Measurements from ENCODE around the gene TGFBR3.
A peak's percentile ranks its signal among the peaks of the same experiment; 100 is the strongest.

TGFBR3 gene

DNA sequence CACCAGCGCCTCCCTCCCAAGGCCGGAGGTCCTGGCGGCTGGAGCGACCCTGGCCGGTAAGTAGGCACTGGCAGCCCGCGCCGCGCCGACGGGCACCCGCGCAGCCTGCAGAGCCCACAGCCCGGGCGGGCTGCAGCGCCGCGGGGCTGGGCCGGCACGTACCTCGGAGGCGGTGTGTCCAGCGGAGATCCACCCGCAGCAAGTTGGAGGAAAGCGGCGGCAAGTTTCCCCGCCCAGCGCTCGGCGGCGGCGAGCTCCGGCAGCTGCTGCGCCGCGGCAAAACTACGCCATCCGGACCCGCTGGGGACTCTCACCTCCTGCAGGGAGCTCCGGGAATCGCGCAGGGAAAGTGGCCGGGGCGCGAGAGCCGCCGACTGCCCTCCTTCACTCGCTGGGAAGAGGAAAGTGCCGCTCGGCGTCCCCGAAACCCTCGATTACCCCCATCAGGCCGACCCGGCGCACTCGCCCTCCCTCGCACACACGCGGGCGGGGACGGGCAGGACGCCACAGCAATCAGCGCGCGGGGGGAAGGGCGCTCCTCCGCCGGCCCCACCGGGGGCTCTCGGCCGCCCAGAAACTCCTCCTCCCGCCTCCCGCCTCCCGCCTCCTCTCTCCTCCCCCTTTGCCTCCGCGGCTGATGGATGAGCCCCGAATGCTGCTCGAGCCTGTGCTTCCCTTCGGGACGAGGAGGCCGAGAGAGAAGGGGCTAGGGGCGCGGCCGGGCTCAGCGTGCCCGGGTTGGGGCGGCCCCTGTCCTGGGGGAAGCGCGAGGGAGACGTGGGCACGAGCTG lies at the start of gene TGFBR3:
TSS of gene TGFBR3 (minus strand) at position 436 of the 791 bp plus-strand sequence. CDS start 24,620 bp downstream, outside the sequence.
- peak; percentile 90 for DNase-seq (ENCODE audit: low spot score)

DNA sequence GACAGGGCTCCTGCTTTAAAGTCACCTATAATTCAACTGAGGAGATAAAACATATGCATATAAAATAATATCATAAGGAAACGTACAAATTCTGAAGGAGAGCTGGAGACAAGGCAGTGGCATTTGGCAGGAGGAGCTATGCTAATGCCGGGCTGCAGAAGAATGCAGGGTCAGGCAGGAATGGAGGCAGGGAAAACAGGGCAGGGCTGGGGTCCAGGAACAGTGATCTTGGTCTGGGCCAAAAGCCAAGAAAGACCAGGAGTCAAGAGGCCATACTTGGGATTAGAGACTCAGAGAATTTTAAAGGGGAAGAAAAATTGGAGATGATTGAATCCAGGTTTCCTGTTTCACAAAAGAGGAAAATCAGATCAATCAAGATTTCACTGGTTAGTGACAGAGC lies 43.3 kb upstream of the TGFBR3 start:
- DNase-seq (ENCODE audit: low spot score), result no peak

DNA sequence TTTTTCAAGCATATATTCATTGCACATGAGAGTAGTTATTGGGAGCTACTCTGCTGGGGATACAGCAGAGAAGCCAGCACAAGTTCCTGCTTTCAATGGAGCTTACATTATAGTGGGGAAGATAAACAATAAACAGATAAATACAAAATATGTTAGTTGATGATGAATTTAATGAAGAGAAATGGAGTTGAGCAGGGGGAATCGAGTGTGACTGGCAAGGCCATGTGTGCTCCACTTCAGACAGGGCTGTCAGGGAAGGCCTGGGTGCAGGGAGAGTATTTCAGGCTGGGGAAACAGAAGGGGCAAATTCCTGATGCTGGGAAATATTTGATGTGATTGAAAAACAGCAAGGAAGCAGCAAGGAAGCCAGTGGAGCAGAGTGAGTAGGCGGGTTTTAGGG lies 42.1 kb upstream of the TGFBR3 start:
- no peak for DNase-seq (ENCODE audit: low spot score)

DNA sequence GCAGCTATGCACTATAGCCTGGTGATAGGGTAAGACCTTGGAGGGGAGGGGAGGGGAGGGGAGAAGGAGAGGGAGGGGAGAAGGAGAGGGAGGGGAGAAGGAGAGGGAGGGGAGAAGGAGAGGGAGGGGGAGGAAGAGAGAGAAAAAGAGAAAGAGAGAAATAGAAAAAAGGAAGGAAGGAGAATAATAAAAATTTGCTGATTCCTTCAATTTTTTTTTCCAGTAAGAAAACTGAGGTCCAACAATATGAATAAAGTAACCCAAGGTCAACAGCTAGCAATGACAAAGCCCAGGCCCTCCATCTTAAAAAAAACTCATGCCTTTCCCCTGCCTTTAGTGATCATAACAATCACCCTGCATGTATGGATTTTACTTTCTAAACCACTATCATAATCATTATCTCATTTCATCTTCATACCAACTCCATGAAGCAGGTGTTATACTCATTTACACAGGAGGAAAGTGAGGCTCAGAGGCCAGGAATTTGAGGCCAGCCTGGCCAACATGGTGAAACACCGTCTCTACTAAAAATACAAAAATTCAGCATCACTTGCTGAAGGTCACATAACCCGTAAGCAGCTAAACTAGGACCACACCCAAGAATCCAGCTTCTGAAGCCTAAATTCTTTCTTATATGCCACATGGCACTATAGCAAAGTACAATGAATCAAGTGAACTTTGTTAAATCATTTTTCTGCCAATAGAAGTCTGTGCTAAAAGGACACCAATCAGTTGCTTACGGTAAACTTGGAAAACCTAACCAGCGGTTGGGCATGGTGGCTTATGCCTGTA lies 39.9 kb upstream of the TGFBR3 start:
- no peak for DNase-seq (ENCODE audit: low spot score)

DNA sequence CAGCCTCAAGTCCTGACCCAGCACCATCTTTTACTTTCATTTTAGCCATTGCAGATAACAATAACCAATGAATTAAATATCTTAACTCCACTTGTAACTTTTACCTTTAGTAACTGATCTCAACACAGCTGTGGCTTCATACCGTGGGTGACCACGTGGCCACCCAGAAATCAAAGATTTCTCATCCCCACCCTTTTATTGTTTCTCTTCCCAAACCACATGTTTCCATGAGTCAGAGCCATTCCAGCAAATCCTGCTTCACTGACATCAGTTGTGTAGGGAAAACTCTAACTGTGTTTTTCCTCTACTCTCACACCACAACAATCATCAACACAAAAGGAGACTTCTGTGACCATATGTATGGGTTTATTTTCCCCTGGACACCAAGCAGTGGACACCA lies 38.2 kb upstream of the TGFBR3 start:
- DNase-seq (ENCODE audit: low spot score), result no peak

DNA sequence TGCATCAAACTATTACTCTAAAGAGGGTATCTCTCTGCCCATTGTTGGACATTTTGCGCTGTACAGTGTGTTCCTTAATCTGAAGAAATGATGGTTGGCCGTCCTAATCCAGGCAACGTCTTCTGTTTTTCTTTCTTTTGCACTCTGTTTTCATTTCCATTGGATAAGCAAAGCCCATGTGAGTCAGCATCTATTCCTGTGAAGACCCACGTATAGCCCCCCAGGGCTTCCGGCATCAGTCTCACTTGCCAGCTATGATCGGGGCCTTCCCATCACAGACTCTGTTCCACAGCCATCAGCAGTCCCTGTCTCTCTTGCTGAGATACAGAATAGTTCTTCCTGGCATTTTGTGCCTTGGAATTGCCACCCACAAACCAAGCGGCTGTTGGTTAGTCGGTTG lies 34.0 kb upstream of the TGFBR3 start:
- no peak for DNase-seq (ENCODE audit: low spot score)

DNA sequence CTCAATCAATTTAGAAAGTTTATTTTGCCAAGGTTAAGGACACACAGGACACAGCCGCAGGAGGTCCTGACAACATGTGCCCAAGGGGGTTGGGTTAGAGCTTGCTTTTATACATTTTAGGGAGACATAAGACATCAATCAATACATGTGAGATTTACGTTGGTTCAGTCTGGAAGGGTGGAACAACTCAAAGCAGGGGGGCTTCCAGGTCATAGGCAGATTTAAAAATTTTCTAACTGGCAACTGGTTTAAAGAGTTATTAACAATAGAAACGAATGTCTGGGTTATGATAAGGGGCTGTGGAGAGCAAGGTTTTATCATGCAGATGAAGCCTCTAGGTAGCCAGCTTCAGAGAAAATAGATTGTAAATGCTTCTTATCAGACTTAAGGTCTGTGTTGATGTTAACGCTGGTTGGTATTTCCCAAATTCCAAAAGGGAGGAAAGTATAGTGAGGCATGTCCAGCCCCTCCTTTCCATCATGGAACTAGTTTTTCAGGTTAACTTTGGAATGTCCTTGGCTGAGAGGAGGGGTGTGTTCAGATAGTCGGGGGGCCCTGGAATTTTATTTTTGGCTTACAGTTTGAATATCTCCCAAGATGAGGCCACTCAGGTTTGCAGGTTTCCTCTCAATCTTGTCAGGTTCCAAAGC lies 31.0 kb upstream of the TGFBR3 start:
- DNase-seq (ENCODE audit: low spot score), result no peak

DNA sequence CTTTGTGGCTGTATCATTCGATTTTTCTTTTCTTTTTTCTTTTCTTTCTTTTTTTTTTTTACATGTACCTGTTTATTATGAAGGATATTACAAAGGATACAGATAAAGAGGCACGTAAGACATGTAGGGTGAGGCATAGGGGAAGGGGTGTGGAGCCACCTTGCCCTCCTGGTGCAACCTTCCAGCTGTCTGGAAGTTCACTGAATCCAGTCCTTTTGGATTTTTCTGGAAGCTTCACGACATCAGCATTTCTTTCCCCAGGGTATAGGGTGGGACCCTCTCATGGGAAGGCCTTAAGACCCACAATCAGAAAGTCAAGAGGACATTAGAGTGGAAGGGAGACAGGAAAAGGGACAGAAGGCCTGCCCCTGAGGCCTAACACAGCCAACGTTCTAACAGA lies 30.1 kb upstream of the TGFBR3 start:
- DNase-seq (ENCODE audit: low spot score), result no peak

DNA sequence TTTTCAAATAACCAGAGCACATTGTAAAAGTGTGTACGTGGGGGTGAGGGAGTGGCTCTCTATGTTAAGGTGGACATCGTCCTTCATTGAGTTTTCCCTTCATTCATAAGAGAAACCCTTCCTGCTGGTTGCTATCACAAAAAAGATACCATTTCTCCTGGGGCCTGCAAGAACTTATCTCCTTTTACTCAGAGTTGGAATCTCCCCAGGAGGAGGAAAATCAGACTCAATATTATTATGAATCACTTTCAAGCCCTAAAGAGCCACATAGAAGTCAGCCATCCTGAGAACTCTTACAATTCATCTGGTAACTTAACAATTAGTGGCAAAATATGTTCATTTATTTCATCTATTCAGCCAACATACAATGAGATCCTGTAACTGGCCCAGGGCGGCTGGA lies 27.1 kb upstream of the TGFBR3 start:
- DNase-seq (ENCODE audit: low spot score), result no peak

DNA sequence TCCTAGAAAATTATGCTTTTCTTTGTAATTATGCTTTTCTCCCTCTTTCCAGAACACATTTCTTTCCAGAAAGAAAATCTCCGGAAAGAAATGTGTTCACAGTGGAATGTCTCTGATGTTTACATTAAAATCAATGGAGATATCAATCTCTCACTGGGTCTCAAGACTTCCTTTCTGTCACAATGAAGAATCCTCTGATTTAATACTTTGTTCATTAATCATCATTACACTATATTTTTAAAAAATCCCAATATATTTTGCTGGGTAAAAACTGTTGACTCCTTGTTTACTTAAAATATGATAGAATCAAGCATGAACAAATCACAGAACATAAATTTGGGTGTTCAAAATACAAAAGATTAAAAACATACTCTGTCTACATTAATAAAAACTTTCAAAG lies 26.3 kb upstream of the TGFBR3 start:
- no peak for DNase-seq (ENCODE audit: low spot score)

DNA sequence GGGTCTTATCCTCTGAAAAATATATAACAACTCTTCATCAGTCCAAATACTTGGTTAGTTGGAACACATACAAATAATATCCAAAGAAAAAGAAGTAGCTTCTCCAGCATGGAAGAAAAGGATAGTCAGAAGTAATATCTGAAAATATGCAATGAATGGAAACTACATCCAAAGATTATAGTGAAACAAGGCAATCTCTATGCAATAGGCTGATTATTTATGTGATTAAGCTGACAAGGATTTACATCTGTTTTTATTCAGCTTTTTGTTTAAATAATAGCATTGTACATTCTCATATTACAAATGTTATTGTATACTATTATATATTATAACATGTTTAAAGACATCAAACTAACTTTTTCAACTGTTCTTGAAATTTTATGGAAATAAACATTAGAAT lies 15.3 kb upstream of the TGFBR3 start:
- DNase-seq (ENCODE audit: low spot score), result no peak

DNA sequence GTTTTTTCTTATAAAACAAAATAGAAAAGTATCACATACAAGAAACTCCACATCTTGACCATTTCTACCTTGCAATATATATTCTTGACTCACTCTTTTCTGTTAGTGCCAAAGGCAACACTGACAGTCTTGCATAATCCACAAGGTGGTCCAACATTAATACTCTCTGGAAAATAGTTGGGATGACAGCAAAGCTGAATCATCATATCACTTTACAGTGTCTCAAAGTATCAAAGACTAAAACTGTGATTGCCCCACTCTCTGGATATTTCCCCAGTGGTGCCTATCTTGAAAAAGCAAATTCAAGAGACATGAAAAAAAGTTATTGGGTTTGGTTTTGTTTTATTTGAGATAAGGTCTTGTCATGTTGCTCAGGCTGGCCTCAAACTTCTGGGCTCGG lies 14.6 kb upstream of the TGFBR3 start:
- DNase-seq (ENCODE audit: low spot score), result no peak

DNA sequence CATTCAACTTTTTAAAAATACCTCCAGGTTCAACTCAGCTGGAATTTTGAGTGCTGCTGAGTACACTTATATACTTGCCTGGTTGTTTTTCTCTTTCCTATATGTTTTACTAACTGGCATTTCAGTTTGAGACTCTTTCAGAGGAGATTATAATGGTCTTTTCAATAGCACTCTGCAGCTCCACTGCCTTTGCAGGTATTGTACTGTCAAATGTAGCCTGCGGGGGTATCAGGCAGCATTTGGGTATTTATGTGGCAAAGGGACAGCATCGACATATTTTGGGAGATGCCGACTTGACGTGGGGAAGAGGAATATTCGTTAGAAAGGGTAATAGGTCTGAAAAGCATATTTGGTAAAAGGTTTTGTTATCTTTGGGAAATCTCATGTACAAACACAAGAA lies 11.1 kb upstream of the TGFBR3 start:
- no peak for DNase-seq (ENCODE audit: low spot score)

DNA sequence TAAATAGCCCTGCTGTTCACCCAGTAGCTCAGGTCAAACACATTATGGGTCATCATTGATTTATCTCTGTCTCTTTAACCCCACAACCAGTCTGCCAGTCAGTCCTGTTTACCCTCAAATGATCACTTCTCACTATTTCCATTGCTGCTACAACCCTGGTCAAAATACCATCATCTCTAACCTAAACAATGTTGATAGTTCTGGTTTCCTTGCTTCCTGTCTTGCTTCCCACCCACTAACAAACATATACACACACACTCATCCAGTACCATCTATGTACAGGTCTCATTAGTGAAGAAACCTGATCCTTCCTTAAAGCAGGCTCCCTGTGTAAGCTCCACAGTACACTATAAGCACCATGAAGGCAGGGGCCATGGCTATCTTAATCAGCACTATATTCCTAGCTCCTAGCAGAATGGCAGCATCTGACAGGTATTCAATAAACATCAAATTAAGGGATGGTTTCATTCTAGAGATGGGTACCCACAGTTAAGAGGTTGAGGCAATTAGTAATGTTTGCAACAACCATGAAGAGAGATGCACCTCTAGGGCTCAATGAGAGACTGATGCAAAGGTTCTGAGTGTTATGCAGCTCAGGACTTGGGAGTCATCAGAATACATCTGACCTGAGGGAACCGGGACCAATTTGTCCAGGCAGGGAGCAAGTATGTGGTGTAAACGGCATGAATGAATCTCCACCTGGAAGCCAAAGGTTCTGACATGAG lies 10.0 kb upstream of the TGFBR3 start:
- DNase-seq (ENCODE audit: low spot score), result no peak

DNA sequence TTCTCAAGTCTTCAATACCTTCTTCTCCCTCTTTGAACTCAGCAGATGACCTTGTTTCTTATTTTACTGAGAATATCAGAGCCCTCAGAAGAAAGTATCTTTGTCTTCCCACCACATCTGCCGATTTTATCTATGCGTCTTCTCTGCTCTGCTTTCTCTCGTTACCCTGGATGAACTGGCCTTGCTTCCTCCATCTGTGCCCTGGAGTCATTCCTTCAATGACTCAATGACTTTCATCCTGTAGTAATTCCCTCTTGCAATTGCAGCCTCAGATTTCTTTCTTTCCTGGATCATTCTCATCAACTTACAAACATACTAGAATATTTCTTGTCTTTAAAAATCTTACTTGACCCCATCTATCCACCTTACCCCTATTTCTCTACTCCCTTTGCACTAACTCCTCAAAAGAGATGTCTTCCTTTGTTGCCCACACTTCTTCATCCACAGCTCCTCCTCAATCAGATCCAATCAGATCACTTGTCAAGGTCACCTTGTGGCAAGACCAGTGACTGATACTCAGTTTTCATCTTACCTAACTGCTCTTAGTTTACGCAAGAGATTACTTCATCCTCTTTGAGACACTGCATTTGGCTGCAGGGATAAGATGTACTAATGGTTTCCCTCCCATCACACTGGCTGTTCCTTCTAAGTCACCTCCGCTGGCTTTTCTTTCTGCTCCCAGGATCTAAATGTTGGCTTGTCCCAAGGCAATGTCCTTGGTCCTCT lies 8.2 kb upstream of the TGFBR3 start:
- DNase-seq (ENCODE audit: low spot score), result no peak

DNA sequence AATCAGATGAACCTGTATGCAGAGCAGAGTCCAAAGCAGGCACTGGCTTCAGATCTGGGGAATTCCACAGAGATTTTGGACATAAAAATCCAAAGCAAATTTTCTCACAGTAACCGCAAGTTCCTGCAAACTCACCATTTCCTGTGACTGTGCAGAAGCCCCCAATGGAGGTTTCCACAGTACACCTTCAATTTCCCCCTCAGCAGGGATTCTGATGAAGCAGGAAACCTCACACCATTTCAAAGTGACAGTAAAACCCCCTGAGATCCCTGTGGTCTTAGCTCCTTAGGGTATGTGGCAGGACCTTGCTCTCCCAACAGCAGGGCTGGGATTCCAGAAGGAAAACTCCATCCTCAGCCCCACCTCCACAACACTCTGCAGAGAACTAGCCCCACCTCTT lies 6.0 kb upstream of the TGFBR3 start:
- DNase-seq (ENCODE audit: low spot score), result no peak

DNA sequence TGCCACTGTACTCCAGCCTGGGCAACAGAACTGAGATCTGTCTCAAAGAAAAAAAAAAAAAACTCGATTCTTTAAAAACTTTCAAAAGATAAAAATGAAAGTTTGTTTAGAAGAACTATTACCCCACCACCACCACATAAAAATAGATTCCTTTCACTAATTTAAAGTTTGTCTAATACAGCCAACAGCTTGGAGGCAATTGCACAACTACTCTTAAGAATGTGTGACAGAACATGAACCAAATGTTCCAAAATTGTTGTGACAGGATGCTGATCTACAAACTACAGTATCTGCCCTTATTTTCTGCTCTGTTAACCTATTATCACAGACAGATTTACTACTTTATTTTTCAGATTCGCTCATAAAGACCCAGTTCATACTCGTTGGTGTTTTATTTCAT lies 5.5 kb upstream of the TGFBR3 start:
- peak; percentile 20 for DNase-seq (ENCODE audit: low spot score)

DNA sequence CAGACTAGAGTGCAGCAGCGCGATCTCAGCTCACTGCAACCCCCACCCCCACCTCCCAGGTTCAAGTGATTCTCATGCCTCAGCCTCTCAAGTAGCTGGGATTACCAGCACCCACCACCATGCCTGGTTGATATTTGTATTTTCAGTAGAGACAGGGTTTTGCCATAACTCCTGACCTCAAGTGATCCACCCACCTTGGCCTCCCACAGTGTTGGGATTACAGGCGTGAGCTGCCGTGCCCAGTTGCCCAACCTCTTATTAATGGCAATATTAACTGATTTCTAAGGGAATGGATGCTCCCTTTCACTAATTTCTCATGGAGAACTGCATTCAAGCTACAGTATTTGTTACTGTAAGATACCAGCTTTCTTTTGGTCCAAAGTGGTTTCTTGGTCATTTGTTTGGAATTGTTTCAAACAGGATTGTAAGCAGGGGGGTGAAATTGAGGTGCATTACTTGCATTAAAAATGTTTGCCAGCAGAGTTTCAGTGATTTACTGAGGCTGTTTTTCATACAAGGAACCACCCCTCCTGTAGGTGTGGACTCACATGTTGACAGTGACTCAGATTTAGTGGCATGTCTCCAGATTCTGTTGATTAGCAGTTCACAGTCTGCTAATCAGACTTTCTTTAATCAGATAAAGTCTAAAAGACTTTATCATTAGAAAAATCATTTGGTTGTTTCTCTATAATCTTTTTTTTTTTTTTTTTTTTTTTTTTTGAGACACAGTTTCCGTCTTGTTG lies 3.9 kb upstream of the TGFBR3 start:
- DNase-seq (ENCODE audit: low spot score), result peak; percentile 39

DNA sequence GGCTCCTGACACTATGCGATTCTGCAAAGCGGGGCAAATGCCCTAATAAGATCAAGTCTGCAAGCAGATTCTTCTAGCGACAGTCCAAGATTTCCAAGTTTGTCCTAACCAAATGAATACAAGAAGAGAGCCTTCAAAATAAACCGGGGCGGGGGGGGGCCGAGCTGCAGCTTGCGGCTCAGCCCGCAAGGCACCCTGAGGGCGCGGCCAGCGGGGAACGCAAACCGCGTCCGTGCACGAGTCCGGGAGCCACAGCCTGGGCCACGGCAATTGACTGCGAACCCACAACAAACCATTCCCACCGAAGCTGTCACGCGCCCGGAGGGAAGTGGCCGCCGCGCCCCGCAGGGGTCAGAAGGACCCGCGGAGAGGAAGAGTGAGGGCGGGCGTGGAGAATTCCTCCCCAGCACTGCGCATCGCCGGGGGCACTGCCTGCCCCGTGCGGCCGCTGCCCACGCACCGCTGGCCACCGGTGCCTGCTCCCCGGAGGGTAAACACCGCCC lies 687 bp downstream of the TGFBR3 start:
- peak; percentile 13 for DNase-seq (ENCODE audit: low spot score)

DNA sequence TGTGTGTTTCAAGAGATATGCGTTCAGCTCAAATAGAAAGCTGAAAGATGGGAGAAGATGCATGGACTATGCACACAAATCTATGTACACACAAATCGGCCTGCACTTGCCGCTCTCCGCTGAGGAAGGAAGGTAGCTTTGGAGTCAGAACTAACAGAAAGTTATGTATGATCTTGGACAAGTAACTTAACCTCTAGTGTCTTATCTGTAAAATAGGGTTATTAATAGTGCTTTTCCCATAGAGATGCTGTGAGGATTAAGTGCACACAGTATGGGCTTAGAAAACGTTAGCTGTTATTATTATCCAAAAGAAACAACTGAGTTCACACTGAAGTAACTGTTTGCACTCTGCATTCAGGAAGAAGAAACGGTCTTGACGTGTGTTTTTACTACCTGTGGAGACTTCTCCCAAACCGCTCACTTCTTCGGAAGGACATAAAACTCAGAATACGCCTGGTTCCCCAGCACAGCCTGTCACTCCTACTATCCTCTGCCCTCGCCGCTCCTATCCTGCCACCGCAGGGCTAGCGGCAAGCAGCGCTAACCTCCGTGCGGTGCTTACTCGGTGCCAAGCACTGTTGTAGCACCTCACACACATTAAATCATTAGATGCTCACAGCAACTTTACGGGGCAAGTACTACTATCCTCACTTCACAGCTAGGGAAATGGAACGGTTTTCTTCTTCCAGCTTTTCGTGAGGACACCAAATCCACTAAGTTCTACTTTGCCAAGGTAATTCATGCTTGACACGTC lies 1.3 kb downstream of the TGFBR3 start:
- DNase-seq (ENCODE audit: low spot score), result peak; percentile 33
